ENCODE results near the gene PRICKLE3.
"Not testable (repeated sequence)": the region's sequence is repeated elsewhere in the genome, so short reads cannot be mapped to it uniquely, and the experiment has no call there.

PRICKLE3 gene

GRCh38 chrX:49139713-49140112, 46.5 kb downstream of the PRICKLE3 start:
- no peak for TF ChIP-seq ZFX (IDR thresholded peaks at IDR 0.05; ENCODE audit: borderline replicate concordance)
- TF ChIP-seq CTCF (IDR thresholded peaks at IDR 0.05): no peak
- no peak overlapping the region for H3K27ac ChIP-seq

GRCh38 chrX:49137492-49137891, 48.7 kb downstream of the PRICKLE3 start:
- TF ChIP-seq ZFX (IDR thresholded peaks at IDR 0.05; ENCODE audit: borderline replicate concordance) (no peak), CTCF (IDR thresholded peaks at IDR 0.05) (no peak)
- no peak overlapping the region for H3K27ac ChIP-seq

- H3K27ac ChIP-seq: no peak overlapping the region
- TF ChIP-seq CTCF (IDR thresholded peaks at IDR 0.05) (no peak), ZFX (IDR thresholded peaks at IDR 0.05; ENCODE audit: borderline replicate concordance) (no peak)
These were observed 52.4 kb downstream of the PRICKLE3 start for GRCh38 chrX:49133759-49134158.

- H3K27ac ChIP-seq: not testable (repeated sequence)
These were observed 53.9 kb downstream of the PRICKLE3 start for GRCh38 chrX:49132275-49132674.

GRCh38 chrX:49129427-49129826, 56.7 kb downstream of the PRICKLE3 start:
- TF ChIP-seq CTCF (IDR thresholded peaks at IDR 0.05) (no peak), ZFX (IDR thresholded peaks at IDR 0.05; ENCODE audit: borderline replicate concordance) (no peak)
- no peak overlapping the region for H3K27ac ChIP-seq

GRCh38 chrX:49127742-49128258, 58.4 kb downstream of the PRICKLE3 start:
- H3K27ac ChIP-seq: not testable (repeated sequence)
